Nucleus accumbens (tissue), 56 donors: ENCODE data around the gene COTL1.

ENCODE experiments used
- DNase-seq, 56 donors: peaks; one replicate each; lab custom pipeline; 2025; lab: John Stamatoyannopoulos, UW

COTL1 gene

GRCh38 chr16:84617041-84617790 is 662 bp downstream of the COTL1 start:
- DNase-seq = peak in 2 of 56 donors; percentile 50 to 51

GRCh38 chr16:84616515-84616914 is 1.4 kb downstream of the COTL1 start:
- peak in 1 of 56 donors; percentile 6 for DNase-seq

GRCh38 chr16:84614968-84615813 is 2.7 kb downstream of the COTL1 start:
- DNase-seq = peak in 1 of 56 donors; percentile 11

DNA sequence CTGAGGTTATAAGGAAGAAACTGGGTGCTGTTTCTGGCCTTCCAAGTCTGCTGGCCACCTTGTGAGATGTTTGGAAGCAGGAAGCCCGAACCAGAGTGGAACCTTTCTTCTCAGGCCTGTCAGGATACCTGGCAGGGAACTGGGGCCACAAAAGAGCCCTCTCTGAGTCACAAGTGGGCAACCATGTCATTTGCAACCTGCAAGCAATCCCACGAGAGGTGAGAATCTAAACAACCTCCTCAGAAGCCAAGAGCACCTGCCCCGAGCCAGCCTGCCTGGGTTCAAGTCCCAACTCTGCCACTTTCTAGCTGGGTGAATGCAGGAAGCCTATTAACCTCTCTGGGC is 3.3 kb downstream of the COTL1 start:
- DNase-seq = no peak

DNA sequence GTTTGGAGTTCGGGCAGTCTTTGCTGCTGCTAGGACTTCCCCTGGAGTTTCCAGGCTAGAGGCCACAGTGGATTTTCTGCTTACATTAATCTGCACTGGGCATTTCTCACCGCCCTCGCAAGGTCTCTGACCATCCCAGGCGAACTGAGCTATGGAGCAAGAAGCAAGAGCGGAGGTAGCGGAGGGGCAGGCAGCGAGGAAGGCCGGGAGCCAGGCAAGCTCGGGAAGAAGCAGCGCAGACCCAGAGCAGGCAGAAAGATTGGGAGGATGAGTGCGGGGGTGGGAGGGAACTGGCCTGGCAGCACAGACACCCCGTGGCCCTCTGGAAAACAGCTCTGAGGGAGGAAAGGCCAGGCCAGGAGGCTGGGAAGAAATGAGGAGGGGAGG is 3.8 kb downstream of the COTL1 start:
- no peak for DNase-seq

GRCh38 chr16:84613408-84614072 is 4.3 kb downstream of the COTL1 start:
- DNase-seq = no peak

GRCh38 chr16:84612686-84613085 is 5.2 kb downstream of the COTL1 start:
- DNase-seq = no peak

DNA sequence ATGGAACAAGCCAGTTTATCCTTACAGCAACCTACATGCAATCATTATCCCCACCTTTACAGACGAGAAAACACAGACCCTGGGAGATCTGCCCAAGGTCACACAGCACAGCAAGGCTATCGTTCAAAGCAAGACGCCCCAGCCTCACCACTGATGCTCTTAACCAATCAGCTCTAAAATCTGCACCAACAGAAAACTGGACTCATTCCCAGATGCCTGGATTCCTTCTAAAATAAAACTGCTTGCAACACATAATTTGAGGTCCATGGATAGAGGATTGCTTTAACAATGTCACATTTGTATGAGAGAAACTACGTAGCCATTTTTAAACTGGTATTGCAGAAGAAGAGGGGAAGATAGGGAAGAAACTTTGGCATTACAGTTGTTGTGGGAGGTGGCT is 6.8 kb downstream of the COTL1 start:
- no peak for DNase-seq

DNA sequence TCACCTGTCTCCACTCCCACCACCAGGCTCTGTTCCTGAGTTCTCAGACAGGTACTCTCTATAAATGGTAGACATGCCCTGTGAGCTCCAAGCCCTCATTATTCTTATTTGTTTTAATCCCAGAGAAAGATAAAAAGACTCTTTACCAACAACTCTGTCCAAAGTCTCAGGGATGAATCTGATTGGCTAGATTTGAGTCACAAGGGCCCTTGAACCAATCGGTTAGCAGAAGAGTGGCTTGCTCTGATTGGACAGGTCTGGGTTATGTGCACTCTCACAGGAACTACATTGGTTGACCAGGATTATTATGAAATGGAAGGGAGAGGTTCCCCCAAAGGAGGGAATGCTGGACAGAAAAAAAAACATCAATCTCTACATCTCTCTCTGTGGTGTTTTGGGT is 7.5 kb downstream of the COTL1 start:
- DNase-seq = no peak

- no peak for DNase-seq
Measured at GRCh38 chr16:84609563-84610177, 8.2 kb downstream of the COTL1 start.

DNA sequence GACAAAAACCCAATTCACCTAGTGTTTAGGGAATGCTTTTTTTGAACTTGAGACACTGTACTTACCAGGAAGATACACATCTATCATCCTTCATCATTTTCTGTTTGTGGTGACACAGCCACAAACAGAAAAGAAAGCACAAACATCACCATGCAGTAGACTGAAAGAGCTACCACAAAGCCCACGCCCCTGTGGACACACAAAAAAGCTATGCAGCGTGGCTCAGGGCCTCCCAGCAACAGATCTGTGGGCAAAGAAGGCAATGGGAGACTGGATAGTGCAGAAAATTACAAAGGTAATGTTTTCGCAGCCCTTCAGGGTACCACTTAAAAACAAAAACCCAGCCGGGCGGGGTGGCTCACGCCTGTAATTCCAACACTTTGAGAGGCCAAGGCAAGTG is 9.6 kb downstream of the COTL1 start:
- no peak for DNase-seq

DNA sequence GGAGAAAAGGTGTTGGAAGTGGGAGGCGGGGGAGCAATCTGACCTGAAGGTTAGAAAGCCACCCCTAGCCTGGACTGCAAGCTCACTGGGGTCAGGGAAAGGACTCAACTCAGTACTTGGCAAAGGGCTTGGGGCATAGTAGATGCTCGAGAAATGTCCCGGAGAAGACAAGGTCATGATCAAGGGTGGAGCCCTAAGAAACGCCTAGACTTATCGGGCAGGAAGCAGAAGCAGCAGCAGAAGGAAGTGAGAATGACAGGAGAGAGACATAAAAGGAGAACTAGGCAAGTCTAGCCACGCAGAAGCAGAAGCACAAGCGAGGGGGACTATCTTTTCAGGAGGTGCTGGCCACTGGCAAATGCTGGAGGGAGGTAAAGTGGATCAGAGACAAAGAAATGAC is 10.2 kb downstream of the COTL1 start:
- peak in 4 of 56 donors; percentile 17 to 42 (median 29) for DNase-seq

DNA sequence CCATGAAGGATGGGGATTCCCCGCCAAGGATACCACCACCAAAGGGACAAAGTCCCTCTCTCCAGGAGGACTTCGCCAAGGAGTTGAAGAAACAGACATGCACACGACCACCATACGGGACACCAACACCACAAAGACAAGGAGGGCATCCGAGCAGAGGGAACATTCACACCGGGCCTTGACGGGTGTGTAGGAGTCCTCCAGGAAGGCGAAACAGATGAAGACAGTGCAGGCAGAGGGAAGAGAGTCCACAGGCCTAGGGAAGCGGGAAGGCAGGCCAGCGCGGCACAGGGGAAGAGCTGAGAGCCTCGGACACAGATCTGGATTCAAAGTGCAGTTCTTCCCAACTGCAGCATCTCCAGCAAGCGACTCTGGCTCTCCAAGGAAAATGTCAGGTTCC is 10.8 kb downstream of the COTL1 start:
- no peak for DNase-seq

DNA sequence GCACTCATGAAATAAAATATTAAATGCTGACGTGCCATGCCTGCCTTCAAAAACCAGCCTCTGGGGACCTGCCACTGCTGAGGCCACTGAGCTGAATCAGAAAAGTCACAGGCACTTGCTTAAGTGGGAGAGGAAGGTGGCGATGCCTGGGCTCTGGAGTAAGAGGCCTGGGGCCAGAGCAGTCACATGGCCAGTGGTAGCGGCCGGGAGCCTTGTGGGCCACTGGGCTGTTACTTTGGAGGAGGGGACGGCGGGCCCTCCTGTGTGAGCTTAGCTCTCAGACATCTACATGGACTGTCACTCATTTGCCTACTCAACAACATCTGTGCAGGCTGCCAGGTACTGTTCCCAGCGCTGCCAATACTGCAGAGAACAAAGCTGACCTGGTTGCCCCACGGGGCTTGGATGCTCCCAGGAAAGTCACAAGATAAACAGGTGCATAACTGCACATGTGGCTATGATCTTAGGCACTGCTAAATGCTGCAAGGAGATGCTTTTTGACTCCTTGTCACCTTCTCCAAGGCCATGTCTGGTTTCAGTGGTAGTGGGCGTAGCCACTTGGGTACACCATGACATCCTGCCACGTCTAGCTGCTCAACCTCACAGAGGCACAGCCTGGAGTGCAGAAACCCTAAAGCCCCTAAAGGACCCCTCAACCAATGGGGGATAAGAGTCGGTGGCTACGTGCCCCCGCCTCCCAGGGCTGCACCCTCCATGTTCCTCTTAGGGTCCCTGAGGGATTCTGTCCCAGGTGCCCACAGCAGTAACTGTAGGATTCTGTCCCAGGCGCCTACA is 11.6 kb downstream of the COTL1 start:
- DNase-seq = peak in 12 of 56 donors; percentile 12 to 59 (median 27)

DNA sequence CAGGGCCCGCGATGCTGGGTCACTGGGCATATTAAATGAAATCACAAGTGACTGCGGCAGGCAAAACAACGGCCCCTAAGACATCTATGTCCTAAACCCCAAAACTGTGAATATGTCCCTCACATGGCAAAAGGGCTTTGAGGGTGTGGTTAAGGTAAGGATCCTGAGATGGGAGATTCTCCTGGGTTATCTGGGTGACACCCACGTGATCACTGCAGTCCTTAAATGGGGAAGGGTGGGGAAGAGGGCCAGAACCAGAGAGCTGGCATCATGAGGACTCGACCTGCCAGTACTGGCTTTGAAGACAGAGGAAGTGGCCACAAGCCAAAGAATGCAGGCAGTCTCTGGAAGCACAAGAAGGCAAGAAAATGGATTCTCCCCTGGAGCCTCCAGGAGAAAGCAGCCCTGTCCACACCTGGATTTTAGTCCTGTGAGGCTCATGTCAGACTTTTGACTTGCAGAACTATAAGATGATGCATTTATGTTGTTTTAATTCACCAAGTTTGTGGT is 12.5 kb downstream of the COTL1 start:
- DNase-seq = peak in 1 of 56 donors; percentile 12

GRCh38 chr16:84604477-84605013 is 13.3 kb downstream of the COTL1 start:
- no peak for DNase-seq

DNA sequence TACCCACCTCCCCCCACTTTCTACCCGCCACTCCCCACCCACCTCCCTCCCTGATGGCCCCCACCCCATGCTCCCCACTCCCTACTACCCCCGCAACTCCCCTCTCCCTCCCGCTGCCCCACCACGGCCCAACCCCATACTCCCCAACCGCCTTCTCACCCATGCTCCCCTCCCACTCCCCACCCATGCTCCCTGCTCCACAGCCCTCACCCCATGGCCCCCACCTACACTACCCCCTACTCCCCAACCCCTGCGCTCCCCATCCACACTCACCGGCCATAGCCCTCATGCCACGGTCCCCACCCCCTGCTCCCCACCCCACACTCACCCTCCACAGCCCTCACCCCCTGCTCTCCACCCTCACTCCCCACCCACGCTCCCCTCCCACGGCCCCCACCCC is 13.9 kb downstream of the COTL1 start:
- no peak for DNase-seq

DNA sequence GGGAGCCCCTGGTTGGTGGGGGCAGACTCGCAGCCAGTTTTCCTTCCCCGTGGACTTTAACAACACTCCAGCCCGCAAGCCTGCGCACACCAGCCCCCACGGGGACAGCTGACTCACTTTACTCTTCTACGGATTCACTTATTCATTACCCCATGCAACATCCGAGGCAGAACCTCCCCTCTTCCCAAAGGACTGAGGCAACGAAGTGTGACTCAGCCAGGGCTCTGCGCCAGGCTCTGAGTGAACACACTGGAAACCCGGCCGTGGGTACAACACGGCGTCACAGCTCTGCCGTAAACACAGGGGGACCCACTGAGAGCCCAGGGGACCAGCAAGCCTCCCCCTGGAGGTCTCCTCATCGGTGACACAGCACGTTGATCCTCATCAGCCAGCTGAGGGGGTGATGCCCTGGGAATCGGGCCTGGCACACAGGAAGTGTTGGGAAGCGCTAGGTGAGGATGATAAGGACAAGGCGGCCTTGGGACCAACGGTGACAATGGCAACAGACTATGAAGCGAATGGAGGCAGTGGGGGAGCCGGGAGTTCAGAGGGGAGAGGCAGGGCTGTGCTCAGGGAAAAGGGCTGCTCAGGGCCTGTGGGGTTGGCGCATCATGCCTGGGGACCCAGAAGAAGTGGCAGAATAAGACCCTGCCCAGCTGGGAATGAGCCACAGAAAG is 14.6 kb downstream of the COTL1 start:
- peak in 44 of 56 donors; percentile 13 to 90 (median 46) for DNase-seq
